Ovary (tissue), 3 donors: ENCODE data around the gene KCND2.

Experiments
- CTCF ChIP-seq, 3 donors: fragments of 450-650 bp in 2 of 3; fragments of 200-600 bp in 1 of 3; IDR thresholded peaks; one replicate each; pipeline versions ENCODE4 v1.5.1 to v1.8.0; 2016 to 2022; ENCODE audit warnings: antibody characterized with exemption in 3 of 3, mild to moderate bottlenecking in 1 of 3
- EP300 ChIP-seq: sonication (generic); formaldehyde crosslinking; IDR thresholded peaks from one replicate; pipeline ENCODE4 v1.6.1; 2017; ENCODE audit warnings: antibody characterized with exemption
- POLR2A ChIP-seq: fragments of 450-650 bp; IDR thresholded peaks from one replicate; pipeline ENCODE4 v1.6.1; 2017; ENCODE audit warnings: antibody characterized with exemption, mild to moderate bottlenecking, moderate library complexity
- donor health status: DM: no; HTN: no; CAD: no.

GRCh38 chr7:120724448-120724847 lies 451.5 kb downstream of the KCND2 start:
- TF ChIP-seq CTCF (IDR thresholded peaks at IDR 0.05) (no peak), POLR2A (no peak), EP300 (no peak)
